ENCODE data around the gene BCL3.
"Not testable (repeated sequence)": the region's sequence is repeated elsewhere in the genome, so short reads cannot be mapped to it uniquely, and the experiment has no call there.

BCL3 gene

DNA sequence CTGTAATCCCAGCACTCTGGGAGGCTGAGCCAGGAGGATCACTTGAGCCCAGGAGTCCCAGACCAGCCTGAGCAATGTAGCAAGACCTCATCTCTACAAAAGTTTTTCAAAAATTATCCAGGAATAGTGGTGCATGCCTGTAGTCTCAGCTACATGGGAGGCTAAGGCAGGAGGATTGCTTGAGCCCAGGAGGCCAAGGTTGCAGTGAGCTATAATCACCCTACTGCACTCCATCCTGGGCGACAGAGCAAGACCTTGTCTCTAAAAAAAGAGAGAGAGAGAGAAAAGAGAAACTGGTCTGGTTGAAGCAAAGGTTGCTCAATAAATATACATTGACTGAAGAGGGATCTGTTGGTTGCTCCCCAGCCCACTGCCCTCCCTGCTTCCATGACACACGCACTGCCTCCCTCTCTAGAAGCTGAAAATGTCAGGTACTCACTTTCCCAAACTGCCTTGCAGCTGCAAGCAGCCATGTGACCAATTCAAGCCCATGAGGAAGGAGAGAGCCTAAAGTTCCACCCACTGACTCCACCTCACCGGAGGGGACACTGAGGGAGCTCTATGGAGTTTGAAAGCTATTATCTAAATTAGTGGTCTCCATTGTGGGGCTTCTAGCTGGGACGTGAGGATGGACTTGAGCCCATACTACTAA is 35.5 kb upstream of the BCL3 start:
- H2AFZ ChIP-seq (ENCODE audit: low read depth, low read length): no peak overlapping the region
- no peaks in the 10 kb centered on the region for H3K9me3 ChIP-seq (ENCODE audit: low read length)
- H3K27me3 ChIP-seq (ENCODE audit: insufficient read depth, low read length): no peaks in the 10 kb centered on the region
- H3K4me3 ChIP-seq (ENCODE audit: low read length): no peak overlapping the region
- no peaks in the 10 kb centered on the region for H3K36me3 ChIP-seq (ENCODE audit: insufficient read depth, low read length)
- H3K4me1 ChIP-seq (ENCODE audit: insufficient read depth, low read length): no peaks in the 10 kb centered on the region

DNA sequence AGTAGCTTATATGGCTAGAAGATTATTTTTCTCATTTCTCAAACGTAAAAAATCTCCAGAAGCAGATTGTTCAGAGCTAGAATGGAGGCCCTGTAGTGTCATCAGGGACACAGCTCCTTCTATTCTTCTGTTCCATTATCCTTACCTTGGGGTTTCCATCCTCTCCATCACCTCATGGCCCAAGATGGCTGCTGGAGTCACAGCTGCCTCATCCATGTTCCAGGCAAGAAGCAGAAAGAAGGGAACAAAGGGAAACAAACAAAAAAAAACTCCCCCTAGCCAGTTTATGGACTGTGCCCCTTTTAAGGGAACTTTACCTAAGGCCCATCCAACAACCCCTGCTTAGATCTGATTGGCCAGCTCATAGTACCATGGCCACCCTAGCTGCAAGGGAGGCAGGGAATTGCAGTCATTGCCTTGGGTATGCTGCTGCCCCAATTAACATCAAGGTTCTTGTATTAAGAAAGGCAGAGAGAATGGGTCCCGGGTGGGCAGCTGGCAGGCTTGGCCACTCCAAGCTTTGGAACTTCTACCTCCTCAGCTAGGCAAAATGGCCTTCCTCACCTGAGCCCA is 33.8 kb upstream of the BCL3 start:
- no peak overlapping the region for H2AFZ ChIP-seq (ENCODE audit: low read depth, low read length)
- no peak overlapping the region for H3K4me3 ChIP-seq (ENCODE audit: low read length)
- H3K27me3 ChIP-seq (ENCODE audit: insufficient read depth, low read length): no peaks in the 10 kb centered on the region
- H3K9me3 ChIP-seq (ENCODE audit: low read length): no peaks in the 10 kb centered on the region
- peaks cover 12% of the 10 kb centered on the region for H3K4me1 ChIP-seq (ENCODE audit: insufficient read depth, low read length)
- H3K36me3 ChIP-seq (ENCODE audit: insufficient read depth, low read length): no peaks in the 10 kb centered on the region

GRCh38 chr19:44717603-44718002 is 30.9 kb upstream of the BCL3 start:
- no peaks in the 10 kb centered on the region for H3K36me3 ChIP-seq (ENCODE audit: insufficient read depth, low read length)
- H3K4me1 ChIP-seq (ENCODE audit: insufficient read depth, low read length): peaks cover 12% of the 10 kb centered on the region
- H2AFZ ChIP-seq (ENCODE audit: low read depth, low read length): no peak overlapping the region
- H3K4me3 ChIP-seq (ENCODE audit: low read length): no peak overlapping the region
- no peaks in the 10 kb centered on the region for H3K9me3 ChIP-seq (ENCODE audit: low read length)
- H3K27me3 ChIP-seq (ENCODE audit: insufficient read depth, low read length): no peaks in the 10 kb centered on the region

- Histone ChIP-seq H3K36me3 (ENCODE audit: insufficient read depth, low read length) (no peaks in the 10 kb centered on the region), H3K9me3 (ENCODE audit: low read length) (no peaks in the 10 kb centered on the region), H2AFZ (ENCODE audit: low read depth, low read length) (peak overlapping the region; percentile 87), H3K4me3 (ENCODE audit: low read length) (no peak overlapping the region), H3K4me1 (ENCODE audit: insufficient read depth, low read length) (peaks cover 12% of the 10 kb centered on the region), H3K27me3 (ENCODE audit: insufficient read depth, low read length) (no peaks in the 10 kb centered on the region)
Measured at GRCh38 chr19:44718441-44719261, 29.9 kb upstream of the BCL3 start.

DNA sequence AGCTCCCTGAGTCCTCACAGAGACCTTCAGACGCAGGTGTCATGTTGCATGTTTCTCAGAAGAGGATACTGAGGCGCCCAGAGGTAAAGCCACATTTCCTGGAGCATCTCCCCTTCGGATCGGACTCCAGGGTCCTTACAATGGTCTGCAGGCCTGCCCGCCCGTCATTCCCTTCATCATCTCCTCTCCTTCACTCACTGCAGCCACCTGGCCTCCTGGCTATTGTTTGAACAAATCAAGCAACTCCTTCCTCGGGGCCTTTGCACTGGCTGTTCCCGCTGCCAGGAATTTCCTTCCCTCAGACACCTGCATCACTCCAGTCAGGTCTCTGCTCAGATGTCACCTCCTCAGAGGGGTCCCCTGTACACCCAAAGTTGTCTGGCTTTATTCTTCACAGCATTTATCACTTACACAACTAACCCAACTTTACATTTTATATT is 29.2 kb upstream of the BCL3 start:
- H3K4me3 ChIP-seq (ENCODE audit: low read length): no peak overlapping the region
- H3K9me3 ChIP-seq (ENCODE audit: low read length): no peaks in the 10 kb centered on the region
- peaks cover 12% of the 10 kb centered on the region for H3K4me1 ChIP-seq (ENCODE audit: insufficient read depth, low read length)
- no peaks in the 10 kb centered on the region for H3K27me3 ChIP-seq (ENCODE audit: insufficient read depth, low read length)
- no peaks in the 10 kb centered on the region for H3K36me3 ChIP-seq (ENCODE audit: insufficient read depth, low read length)
- no peak overlapping the region for H2AFZ ChIP-seq (ENCODE audit: low read depth, low read length)

DNA sequence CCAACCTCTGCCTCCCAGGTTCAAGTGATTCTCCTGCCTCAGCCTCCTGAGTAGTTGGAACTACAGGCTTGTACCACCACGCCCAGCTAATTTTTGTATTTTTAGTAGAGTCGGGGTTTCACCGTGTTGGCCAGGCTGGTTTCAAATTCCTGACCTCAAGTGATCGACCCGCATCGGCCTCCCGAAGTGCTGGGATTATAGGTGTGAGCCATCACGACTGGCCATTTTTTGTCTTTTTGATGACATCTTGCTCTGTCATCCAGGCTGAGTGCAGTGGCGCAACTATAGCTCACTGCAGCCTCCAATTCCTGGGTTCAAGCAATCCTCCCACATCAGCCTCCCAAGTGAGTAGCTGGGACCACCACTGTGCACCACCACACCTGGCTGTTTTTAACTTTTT is 28.1 kb upstream of the BCL3 start:
- not testable (repeated sequence) for H3K4me3 ChIP-seq (ENCODE audit: low read length); H3K36me3 ChIP-seq (ENCODE audit: insufficient read depth, low read length); H3K27me3 ChIP-seq (ENCODE audit: insufficient read depth, low read length); H3K9me3 ChIP-seq (ENCODE audit: low read length); H2AFZ ChIP-seq (ENCODE audit: low read depth, low read length)
- H3K4me1 ChIP-seq (ENCODE audit: insufficient read depth, low read length): peaks cover 12% of the 10 kb centered on the region

- H3K9me3 ChIP-seq (ENCODE audit: low read length): no peaks in the 10 kb centered on the region
- no peak overlapping the region for H3K4me3 ChIP-seq (ENCODE audit: low read length)
- H3K27me3 ChIP-seq (ENCODE audit: insufficient read depth, low read length): no peaks in the 10 kb centered on the region
- H2AFZ ChIP-seq (ENCODE audit: low read depth, low read length): no peak overlapping the region
- peaks cover 12% of the 10 kb centered on the region for H3K4me1 ChIP-seq (ENCODE audit: insufficient read depth, low read length)
- no peaks in the 10 kb centered on the region for H3K36me3 ChIP-seq (ENCODE audit: insufficient read depth, low read length)
Measured at GRCh38 chr19:44720945-44721344, 27.6 kb upstream of the BCL3 start.

DNA sequence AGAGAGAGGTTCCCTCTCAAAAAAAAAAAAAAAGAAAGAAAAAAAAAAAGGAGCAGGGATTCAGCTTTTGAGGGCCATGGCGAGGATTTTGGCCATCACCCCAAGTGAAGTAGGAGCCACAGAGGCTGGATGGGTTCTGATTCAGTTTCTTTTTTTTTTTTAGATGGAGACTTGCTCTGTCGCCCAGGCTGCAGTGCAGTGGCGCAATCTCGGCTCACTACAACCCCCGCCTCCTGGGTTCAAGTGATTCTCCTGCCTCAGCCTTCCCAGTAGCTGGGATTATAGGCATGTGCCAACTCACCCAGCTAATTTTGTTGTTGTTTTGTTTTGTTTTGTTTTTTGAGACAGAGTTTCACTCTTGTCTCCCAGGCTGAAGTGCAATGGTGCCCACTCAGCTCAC is 27.1 kb upstream of the BCL3 start:
- H3K9me3 ChIP-seq (ENCODE audit: low read length); H2AFZ ChIP-seq (ENCODE audit: low read depth, low read length); H3K27me3 ChIP-seq (ENCODE audit: insufficient read depth, low read length); H3K36me3 ChIP-seq (ENCODE audit: insufficient read depth, low read length); H3K4me3 ChIP-seq (ENCODE audit: low read length): not testable (repeated sequence)
- H3K4me1 ChIP-seq (ENCODE audit: insufficient read depth, low read length): peaks cover 12% of the 10 kb centered on the region

GRCh38 chr19:44722131-44723121 is 26.1 kb upstream of the BCL3 start:
- H2AFZ ChIP-seq (ENCODE audit: low read depth, low read length): no peak overlapping the region
- no peaks in the 10 kb centered on the region for H3K9me3 ChIP-seq (ENCODE audit: low read length)
- no peaks in the 10 kb centered on the region for H3K27me3 ChIP-seq (ENCODE audit: insufficient read depth, low read length)
- no peaks in the 10 kb centered on the region for H3K36me3 ChIP-seq (ENCODE audit: insufficient read depth, low read length)
- H3K4me1 ChIP-seq (ENCODE audit: insufficient read depth, low read length): peaks cover 12% of the 10 kb centered on the region
- H3K4me3 ChIP-seq (ENCODE audit: low read length): no peak overlapping the region

- Histone ChIP-seq H3K36me3 (ENCODE audit: insufficient read depth, low read length) (no peaks in the 10 kb centered on the region), H2AFZ (ENCODE audit: low read depth, low read length) (no peak overlapping the region), H3K4me3 (ENCODE audit: low read length) (no peak overlapping the region), H3K4me1 (ENCODE audit: insufficient read depth, low read length) (peaks cover 9% of the 10 kb centered on the region), H3K27me3 (ENCODE audit: insufficient read depth, low read length) (no peaks in the 10 kb centered on the region), H3K9me3 (ENCODE audit: low read length) (no peaks in the 10 kb centered on the region)
Measured at GRCh38 chr19:44723299-44723951, 25.1 kb upstream of the BCL3 start.

DNA sequence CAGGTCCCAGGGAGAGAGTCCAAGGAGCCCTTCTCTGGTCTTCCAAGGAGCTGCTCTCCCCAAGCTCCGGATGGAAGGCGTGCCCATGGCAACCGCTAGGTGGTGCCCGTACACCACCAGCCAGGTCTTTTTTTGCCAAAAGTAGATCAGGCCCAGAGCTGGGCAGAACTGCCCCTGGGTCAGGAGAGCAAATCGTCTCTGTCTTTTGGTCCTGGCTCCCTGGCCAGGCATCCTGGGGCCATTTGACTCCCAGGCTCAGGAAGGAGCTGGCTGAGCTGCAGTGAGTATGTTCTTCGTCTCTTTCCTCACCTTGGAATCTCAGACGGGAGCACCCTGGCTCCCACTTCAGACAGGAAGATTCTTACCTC is 24.6 kb upstream of the BCL3 start:
- Histone ChIP-seq H2AFZ (ENCODE audit: low read depth, low read length) (no peak overlapping the region), H3K4me1 (ENCODE audit: insufficient read depth, low read length) (peaks cover 3% of the 10 kb centered on the region), H3K4me3 (ENCODE audit: low read length) (no peak overlapping the region), H3K27me3 (ENCODE audit: insufficient read depth, low read length) (no peaks in the 10 kb centered on the region), H3K9me3 (ENCODE audit: low read length) (no peaks in the 10 kb centered on the region), H3K36me3 (ENCODE audit: insufficient read depth, low read length) (no peaks in the 10 kb centered on the region)

DNA sequence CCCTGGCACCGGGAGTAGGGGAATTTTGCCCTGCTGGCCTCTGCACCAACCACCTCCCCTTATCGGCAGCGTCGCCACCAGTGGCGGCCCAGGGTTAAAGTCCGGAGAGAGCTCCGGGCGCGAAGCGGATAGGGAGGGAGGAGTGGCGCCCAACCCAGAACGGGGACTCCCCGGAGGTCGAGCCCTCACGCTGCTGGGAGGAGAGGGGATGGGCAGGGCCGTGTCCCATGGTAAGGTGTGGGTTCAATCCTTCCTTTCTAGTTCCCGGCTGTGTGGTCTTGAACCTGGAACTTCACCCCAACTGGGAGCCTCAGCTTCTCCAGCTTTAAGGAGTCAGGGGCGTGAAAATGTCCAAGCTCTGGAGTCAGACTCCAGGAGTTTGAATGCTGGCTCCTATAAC is 23.3 kb upstream of the BCL3 start:
- Histone ChIP-seq H3K4me1 (ENCODE audit: insufficient read depth, low read length) (no peaks in the 10 kb centered on the region), H3K9me3 (ENCODE audit: low read length) (no peaks in the 10 kb centered on the region), H2AFZ (ENCODE audit: low read depth, low read length) (no peak overlapping the region), H3K27me3 (ENCODE audit: insufficient read depth, low read length) (no peaks in the 10 kb centered on the region), H3K36me3 (ENCODE audit: insufficient read depth, low read length) (no peaks in the 10 kb centered on the region), H3K4me3 (ENCODE audit: low read length) (no peak overlapping the region)

Data from neuron (in vitro differentiated cells).